HCEC 1CT (cell line): ENCODE measurements around the gene FKBP4.

Experiments
- DNase-seq: peaks from one replicate; pipeline ENCODE4 v3.0.0-alpha.2; 2017

FKBP4 gene

DNA sequence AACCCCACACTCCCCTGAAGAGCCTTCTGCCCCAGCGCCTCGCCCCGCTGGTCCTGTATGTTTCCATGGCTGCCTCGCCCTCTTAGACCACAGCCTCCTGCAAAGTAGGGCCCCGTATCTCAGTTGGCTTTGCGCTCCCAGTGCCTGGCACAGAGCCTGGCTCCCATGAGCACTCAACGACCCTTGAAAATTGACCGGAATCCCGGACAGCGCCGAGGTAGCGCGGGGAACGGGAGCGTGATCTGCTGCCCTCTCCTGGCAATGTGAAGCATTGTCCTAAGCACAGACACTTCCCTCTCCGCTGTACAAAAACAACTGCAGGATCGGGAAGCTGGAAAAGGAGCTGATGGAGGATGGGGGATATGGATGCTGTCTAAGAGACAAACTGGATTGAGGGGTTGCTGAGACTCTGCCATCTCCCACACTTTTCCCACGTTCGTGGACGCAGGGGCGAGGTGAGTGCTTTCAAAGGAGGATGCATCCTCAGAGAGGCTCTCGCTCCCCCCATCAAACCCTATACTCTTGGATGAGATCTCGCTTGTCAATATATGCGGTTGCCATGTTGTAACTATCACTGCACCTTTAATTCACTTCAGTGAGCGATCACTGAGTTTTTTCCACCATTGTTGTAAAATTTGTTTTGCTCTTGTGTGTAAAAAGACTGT is 10.7 kb upstream of the FKBP4 start:
- peak; percentile 21 for DNase-seq

DNA sequence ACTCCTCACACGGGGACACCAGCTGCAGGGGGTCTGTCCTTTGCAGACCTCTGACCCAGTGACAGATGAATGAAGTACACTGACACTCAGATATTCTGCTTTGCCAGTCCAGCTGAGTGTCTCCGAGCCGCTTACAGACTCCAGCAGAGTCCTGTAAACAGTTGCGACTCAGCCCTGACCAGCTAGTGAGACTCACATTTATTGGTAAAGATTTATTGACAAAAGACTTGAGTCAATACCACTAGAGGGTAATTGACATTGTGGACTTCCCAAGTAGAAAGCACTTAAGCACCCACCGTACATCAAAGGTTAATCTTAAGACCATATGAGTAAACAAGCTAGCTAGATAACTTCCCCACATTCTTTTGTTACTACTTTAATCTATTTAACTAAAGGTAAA is 9.8 kb upstream of the FKBP4 start:
- DNase-seq: no peak

DNA sequence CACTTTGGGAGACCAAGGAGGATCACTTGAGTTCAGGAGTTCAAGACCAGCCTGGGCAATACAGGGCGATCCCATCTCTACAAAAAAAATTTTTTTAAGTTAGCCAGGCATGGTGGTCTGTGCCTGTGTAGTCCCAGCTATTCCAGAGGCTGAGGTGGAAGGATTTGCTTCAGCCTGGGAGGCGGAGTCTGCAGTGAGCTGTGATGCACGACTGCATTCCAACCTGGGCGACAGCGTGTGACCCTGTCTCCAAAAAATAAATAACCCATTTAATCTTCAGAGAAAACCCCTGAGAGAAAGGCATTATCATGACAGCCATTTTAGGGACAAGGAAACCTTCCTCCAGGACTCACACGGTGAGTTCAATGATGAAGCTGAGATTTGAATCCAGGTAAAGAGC is 3.7 kb upstream of the FKBP4 start:
- DNase-seq: no peak

DNA sequence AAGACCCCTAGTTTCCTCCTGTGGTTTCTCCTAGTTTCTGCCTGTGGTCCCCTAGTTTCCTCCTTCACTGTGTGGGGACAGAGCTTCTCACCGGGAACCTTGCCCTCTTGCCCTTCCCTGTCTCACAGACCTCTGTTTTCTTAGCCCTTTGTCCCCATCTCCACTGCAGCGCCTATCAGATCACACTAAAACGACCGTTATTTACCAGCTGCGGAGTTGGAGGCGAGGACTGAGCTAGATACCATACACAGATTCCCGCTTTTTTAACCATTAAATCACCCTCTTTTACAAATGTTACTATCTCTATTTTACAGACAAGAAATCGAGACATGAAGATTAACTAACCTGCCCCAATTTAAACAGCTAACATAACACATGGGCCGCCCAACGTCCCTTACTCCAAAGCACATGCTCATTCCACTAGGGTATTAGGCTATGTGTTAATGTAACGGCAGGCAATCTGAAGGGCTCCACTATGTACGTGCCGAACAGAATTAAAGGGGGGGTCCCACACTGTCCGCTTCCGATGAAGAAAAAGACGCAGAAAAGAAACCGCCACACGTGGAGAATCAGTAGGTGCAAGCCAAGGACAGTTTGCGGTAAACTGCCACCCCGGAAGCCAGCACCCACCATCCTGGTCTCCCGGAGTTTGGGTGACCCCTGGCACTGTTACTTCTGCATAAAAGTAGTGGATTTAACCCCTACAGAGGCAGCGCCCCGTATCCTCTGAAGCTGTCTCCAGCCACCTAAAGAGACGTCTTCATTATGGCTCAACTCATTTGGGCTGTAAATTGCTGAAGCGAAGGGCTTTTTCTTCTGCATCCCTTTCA is 1.9 kb upstream of the FKBP4 start:
- DNase-seq: no peak

DNA sequence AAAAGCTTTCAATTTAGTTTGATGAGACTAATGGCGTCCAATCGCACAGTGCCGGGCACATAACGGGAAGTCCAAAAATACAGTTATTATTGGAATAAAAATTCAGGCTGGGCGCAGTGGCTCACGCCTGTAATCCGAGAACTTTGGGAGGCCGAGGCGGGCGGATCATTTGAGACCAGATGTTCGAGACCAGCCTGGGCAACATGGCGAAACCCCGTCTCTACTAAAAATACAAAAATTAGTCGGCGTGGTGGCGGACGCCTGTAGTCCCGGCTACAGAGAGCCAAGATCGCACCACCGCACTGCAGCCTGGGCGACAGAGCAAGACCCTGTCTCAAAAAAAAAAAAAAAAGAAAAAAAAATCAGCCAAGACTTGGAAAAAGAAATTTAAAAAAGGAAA is 1.2 kb upstream of the FKBP4 start:
- no peak for DNase-seq

DNA sequence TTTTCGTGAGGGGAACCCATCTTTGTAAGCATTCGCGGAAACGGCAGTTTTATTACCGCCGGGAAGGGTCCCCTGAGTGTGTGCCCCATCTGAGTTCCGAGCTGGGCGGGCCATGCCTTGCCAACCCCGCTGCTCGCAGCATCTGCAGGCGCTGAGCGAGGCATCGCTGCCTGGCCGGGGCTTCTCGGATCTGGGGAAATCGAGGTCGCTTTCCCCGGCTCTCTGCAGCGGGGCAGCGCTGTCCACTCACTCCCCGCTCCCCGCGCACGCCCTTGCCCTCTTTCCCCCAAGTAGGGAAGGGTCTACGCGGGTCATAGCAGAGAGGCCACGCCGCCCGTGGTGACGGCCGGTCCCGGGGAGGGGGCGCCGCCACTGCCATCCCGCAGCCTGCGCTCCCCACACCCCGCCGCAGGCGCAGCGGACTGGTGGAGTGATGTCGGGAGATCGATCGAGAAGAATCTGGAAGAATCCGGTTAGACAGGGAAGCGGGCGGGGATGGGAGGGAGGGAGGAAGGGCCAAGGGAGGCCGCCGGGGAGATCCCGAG is 507 bp upstream of the FKBP4 start:
- no peak for DNase-seq

DNA sequence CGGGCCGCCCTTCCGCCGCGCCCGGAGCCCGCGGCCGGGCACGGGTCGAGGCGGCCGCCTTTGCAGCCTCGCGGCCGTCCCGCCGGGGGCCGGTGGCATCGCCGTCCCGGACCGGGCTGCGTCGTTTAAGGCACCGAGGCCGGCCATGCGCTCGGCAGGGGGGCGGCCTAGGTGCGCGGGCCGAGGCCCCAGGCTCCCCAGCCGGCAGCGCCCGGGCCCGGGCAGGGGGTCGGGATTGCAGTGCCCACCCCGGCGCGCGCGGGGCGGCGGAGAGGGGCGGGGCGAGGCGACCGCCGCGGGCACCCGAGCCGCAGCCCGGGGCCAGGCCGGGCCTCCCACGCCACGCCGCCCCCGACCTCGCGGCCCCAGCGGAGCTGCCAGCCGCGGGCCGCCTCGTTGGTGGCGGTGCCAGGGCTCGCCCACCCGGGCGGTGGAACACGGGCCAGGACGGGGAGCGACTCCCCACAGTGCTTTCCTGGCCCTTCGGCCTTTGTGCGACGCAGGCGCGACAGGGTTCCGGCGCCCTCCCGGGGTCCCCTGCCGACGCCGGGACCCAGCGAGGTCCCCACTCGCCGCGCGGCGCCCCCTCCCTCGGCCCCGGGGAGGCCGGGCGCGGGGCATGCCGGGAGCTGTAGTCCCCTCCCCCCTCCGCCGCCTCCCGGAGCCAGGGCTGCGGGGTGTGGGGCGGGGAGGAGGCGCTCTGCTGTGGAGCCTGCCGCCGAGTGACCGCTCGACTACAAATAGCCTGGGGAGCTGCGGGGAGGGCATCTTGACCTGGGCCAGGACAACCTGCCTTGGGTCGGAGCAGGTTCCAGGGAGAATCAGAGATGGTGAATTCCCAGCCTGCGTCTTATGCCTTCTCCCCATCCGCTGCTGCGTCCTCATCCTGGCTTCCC is 769 bp downstream of the FKBP4 start:
- peak; percentile 49 for DNase-seq

DNA sequence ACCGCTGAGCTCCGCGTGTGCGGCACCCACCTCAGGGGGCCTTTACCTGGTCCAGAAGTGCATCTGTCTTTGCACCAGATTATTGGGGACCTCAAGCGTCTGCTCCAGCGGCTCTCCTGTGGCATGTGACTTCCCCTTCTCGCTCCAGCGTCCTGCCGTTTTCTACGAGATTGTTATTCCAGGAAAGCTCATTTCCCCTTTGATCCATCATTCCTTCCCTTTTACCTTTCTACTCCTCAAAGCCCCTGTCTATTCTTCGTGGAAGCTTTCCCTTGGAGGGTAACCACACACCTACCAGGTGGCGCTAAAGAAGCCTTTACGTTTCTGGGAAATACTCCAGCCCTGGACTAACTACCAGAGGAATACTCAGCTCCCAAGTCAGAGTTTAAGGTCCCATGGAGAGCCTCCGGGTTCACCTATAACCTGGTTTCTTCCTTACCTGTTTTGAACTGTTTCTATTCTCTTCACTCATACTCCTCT is 1.5 kb downstream of the FKBP4 start:
- no peak for DNase-seq

DNA sequence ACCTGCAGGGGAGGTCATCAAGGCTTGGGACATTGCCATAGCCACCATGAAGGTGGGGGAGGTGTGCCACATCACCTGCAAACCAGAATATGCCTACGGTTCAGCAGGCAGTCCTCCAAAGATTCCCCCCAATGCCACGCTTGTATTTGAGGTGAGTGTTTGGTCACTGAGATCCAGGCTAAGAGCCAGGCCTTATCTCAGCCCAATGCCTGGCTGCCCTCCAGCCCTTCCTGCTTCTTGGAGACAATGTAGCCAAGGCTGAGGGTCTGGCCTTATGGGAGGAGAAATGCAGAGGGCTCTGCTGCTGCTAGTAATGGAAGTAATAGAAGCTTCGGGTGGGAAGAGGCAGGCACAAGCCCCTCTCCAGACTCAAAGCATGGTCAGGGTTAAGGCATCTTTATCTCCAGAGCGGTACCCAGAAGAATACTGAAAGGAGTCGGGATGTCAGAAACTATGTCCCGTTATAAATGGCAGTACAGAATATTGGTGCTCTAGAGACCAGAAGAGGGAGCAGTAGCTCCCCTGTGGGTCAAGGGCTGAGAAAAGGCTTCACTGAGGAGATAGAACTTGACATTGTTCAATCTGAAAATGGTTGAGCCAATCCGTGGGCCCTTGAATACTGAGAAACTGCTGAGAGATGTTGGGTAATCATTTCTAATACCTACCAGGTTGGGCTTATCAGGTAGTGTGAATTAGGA is 3.1 kb downstream of the FKBP4 start:
- DNase-seq: no peak

DNA sequence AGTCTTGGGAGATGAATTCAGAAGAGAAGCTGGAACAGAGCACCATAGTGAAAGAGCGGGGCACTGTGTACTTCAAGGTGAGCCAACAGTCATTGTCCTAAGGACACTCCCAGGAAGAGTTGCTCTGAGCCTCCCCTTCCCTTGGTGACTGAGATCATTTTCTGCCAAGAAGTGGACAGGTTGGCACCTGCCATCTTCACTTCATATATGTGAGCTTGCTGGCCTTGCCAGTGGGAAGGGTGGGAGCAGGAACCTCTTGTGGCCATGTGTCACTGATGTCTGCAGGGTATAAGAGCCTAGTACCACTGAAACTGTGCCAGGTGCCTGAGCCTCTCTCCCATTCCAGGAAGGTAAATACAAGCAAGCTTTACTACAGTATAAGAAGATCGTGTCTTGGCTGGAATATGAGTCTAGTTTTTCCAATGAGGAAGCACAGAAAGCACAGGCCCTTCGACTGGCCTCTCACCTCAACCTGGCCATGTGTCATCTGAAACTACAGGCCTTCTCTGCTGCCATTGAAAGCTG is 5.3 kb downstream of the FKBP4 start:
- no peak for DNase-seq

DNA sequence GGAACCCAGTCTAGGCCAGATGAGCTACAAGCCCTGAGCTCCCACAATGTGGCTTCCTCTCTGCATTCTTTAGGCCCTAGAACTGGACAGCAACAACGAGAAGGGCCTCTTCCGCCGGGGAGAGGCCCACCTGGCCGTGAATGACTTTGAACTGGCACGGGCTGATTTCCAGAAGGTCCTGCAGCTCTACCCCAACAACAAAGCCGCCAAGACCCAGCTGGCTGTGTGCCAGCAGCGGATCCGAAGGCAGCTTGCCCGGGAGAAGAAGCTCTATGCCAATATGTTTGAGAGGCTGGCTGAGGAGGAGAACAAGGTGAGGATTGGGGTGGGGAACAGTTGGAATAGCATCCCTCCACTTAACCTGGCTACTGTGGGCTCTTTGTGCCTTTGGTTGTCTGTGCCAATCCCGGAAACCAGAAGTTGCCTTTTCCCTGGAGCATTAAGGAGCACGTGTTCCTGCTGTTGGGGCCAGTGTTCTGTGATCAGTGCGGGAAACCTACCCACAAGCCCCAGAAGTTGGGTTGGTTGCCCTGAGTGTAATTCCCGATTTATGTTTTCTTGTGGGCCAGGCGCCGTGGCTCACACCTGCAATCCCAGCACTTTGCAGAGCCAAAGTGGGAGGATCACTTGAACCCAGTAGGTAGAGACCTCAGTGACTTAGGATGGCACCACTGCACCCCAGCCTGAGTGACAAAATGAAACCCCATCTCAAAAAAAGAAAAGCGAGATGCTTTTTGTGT is 6.4 kb downstream of the FKBP4 start:
- no peak for DNase-seq

DNA sequence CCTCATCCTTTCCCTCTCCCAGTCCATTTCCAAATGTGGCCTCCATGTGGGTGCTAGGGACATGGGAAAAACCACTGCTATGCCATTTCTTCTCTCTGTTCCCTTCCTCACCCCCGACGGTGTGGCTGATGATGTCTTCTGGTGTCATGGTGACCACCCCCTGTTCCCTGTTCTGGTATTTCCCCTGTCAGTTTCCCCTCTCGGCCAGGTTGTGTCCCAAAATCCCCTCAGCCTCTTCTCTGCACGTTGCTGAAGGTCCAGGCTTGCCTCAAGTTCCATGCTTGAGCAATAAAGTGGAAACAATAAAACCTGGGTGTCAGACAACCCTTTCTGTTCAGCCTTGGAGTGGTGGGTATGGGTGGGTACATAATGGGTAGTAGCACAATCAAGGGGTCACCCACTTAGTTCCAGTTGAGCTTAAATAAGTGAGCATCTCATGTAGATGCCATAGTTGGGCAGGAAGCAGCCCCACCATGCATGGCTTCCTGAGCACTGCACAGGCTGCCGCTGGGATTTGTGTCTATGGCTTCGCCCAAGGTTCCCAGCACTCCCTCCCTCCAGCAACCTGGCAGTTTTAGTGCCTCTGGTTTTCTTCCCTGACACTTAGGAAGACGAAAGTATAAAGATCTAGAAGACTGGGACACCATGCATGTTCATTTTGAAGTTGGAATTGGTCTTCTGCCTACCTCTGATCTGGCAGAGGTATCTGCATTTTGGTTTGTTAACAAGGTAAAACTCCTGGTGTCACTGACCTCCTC is 9.0 kb downstream of the FKBP4 start:
- DNase-seq: no peak

DNA sequence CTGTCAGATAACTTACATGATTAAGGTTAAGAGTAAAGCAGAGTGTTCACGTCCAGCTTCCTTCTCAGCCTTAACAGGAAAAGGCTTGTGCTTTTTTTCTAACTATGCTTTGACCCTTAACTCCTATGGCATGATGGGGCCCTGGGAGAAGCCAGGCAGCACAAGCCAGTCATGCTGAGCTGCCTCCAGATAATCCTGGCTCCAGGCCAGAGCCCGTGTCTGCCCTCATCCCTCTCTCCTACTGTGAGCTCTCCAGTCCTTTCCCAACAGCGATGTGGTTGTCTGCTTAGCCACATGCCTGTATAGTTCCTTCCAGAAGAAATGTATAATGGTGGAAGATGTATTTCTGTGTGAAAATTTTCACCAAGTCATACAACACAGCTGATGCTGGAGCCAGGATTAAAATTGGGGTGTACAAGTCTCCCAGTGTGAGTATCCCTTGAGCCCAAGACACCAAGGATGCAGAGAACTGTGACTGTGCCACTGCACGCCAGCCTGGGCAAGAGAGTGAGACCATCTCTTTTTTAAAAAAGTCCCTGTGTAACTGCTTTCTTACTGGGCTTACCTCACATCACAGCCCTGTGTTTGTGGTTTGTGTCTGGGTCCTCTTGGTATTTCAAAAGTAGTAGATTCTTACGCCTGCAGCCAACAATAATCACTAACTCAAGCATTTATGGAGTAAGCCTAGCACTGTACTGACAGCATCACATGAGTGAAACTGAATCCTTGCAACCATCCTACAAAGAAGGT is 9.8 kb downstream of the FKBP4 start:
- DNase-seq: no peak

DNA sequence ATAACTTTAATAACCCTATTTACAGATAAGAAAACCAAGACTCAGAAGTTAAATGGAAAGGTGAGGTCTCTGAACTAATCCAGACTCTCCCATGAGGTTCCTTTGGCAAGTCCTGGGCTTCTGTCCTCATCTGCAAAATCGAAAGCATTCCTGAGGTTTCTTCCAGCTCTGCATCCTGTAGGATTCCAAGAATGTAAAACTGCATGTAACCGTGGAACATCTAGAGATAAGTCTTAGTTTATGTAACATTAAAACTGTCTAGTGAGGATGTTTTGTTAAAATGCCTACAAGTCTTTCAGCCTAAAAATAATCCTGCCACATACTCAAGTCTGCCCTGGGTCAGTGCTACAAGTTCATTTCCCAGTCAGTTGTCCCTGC is 10.4 kb downstream of the FKBP4 start:
- DNase-seq: no peak

DNA sequence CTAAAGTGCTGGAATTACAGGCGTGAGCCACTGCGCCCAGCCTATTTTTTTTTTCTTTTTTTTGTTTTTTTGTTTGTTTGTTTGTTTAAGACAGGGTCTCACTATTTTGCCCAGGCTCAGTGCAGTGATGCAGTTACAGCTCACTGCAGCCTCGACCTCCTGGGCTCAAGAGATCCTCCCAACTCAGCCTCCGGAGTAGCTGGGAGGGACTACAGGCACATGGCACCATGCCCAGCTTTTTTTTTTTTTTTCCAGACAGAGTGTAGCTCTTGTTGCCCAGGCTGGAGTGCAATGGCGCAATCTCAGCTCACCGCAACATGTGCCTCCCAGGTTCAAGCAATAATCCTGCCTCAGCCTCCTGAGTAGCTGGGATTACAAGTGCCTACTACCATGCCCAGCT is 11.9 kb downstream of the FKBP4 start:
- no peak for DNase-seq

DNA sequence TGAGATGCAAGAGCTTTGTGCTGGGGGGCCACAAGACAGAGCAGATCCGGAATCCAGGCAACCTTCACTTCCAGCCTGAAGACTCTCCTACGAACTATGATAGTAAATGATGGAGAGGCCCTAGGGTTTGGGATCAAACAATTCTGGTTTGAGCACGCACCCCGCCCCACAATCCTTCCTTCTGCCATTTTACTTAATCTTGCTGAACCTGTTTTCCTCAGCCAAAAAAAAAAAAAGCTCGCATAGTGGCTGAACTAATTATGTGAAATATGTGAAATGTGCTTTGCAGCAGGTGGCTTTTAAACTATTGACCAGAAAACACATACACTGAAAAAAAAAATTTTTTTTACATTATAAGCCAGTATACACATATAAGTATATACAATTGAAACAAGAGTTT is 17.0 kb downstream of the FKBP4 start:
- no peak for DNase-seq

DNA sequence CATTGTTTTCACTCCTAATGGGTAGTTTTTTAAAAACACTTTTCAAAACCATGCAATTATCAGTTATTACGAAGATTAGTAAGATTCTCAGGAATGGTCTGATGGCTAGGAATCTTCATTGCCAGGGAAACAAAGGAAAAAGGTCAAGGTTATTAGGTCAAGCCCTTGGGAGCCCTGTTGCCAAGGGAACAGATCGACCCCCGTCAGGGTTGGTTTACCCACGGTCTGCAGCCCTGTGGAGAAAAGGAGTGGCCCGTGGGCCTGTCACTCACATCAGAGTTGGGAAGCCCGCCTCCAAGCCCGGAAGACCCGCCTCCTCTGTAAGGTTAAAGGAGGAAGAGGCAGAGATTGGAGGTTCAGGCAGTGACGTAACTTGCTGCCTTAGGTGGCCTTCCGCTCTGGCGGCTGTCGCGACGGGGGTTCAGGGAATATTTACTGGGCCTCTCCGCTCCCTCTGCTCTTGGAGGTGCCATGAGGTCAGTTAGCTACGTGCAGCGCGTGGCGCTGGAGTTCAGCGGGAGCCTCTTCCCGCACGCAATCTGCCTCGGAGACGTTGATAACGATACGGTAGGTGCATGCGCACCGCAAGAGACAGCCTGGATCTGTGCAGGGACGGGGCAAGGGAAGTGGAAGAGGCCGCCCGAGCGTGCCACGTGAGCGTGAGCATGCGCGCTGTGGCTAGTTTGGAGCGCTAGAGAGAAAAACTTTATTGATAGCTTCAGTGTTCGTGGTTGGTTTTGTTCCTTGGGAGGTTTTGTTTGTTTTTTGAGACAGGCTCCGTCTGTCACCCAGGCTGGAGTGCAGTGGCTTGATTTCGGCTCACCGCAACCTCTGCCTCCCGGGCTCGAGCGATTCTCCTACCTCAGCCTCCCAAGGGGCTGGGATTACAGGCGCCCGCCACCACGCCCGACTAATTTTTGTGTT is 17.8 kb downstream of the FKBP4 start, which contains the start of gene ITFG2:
Gene ITFG2, plus strand, starts transcription at position 379 of the 924 bp plus-strand sequence. Its CDS starts 93 bp downstream, at position 472.
- DNase-seq: peak; percentile 99
